Measurements from ENCODE around the gene PRM3.

PRM3 gene

DNA sequence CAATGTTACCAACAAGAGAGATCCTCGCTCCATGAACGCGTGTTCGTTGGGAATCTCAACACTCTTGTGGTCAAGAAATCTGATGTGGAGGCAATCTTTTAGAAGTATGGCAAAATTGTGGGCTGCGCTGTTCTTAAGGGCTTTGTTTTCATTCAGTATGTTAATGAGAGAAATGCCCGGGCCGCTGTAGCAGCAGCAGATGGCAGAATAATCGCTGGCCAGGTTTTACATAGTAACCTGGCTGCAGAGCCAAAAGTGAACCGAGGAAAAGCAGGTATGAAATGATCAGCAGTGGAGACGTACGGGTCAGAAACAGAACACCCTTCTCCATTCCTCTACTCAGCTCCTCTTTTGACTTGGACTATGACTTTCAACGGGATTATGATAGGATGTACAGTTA, 30.8 kb downstream of the PRM3 start:
- DNase-seq = no peak

GRCh38 chr16:11241480-11242204, 31.8 kb downstream of the PRM3 start:
- DNase-seq = no peak

- peak in 1 of 2 donors; percentile 56 for DNase-seq
Observed at GRCh38 chr16:11240636-11241473, 32.6 kb downstream of the PRM3 start.

DNA sequence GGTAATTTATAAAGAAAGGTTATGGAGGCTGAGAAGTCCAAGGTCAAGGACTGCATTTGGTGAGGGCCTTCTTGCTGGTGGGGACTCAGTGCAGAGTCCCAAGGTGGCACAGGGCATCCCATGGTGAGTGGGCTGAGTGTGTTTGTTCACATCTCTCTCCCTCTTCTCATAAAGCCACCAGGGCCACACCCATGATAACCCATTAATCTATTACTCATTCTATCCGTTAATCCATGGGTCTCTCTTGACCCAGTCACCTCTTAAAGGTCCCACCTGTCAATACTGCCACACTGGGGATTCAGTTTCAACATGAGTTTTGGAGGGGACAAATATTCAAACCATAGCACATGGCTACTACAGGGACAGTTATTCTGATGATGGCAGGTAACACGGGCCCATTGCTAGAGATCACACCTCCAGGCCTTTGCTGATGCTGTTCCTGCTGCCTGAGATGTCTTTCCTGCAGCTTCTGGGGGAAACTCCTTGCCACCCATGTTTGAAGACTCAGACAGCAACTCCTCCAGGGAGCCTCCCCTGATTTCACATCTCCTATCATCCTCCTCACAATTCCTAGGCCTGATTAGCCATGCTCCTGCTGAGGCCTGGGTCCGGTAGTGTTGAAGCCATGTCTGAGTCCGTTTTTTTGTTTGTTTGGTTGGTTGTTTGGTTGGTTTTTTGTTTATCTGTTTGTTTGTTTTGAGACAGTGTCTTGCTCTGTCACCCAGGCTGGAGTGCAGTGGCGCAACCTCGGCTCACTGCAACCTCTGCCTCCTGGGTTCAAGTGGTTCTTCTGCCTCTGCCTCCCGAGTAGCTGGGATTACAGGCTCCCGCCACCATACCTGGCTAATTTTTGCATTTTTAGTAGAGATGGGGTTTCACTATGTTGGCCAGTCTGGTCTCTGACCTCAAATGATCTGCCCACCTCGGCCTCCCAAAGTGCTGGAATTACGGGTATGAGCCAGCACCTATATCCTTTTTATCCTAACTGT, 33.5 kb downstream of the PRM3 start:
- DNase-seq = no peak

DNA sequence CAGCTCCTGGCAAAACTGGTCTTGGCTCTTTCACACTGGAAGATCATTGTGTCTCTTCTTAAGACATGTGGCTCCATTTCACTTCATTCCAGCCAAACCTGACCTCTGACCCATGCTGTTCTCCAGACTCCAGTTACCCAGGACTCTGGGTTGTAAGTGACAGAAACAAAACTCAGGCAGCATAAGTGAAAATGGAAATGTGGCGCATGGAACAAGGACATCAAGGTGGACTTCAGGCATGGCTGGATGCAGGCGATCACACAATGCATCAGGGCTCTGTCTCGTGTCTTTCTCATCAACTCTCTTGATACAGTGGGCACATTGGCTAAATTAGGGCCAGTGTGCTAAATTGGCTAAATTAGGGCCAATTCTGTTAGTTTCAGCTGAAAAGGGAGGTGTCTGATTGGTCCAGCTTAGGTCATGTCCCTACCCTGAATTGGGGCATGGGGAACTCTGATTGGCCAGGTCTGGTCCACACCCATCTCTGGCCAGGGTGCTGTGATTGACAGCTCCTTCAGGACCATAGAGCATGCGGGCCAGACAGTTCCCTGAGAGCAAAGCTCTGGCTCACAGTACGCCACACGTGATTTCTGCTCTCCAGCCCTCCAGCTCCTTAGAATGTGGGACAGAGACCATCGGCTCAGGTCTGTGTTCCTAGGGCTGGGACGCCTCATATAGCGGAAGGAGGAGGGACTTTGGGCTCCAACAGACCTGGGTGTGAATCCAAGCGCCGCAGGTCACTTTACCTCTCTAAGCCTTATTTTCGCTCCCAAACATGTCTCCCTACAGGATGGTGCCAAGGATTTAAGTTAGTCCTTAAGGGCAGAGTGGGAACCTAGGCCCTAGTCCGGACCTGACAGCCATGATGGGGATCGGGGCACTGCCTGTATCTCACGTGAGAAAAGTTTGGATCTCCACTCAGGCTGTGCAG, 34.9 kb downstream of the PRM3 start:
- DNase-seq = no peak

DNA sequence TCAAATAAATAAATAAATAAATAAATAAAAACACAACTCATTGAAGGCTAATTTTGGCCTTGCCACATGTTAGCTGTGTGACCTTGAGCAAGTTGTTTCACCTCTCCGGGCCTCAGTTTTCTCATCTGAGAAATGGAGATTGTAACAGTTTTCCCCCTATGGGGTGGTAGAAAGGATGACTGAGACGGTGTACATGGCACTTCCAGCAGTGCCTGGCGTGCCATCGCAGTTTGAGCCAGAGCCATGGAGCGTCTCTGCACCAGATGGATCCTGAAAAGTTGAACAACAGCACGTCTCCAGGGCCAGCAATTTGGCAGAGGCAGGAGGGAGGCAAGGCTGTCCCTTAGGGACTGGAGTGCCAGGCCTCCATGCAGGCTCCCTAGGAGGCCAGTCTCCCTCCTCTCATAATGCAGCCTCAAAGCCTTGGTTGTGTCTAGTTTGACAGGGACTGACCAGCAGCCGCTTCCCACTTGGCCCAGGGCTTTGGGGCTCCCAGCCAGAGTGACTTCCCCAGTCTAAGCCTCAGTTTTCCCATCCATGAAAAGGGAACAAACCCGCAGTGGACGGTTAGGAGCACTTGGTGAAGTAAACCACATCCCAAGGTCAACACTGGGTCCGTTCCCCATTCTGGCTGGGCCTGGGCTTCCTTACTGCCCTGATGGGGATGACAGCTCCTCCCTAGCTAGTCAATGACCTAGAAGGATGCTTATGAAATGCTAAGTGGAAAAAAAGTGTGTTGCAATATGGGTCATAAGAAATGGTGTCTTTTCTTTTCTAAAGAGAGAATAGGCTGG, 36.8 kb downstream of the PRM3 start:
- peak in 1 of 2 donors; percentile 12 for DNase-seq

DNA sequence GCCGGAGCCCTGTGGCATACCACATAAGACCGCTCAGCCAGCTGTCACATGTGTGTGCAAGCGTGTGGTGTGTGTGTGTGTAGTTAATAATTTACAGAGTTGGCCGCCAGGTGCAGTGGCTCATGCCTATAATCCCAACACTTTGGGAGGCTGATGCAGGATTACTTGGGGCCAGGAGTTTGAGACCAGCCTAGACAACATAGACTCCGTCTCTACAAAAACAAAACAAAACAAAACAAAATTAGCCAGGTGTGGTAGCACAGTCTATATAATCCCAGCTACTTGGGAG, 37.8 kb downstream of the PRM3 start:
- DNase-seq = no peak

GRCh38 chr16:11234884-11235702, 38.3 kb downstream of the PRM3 start:
- no peak for DNase-seq

DNA sequence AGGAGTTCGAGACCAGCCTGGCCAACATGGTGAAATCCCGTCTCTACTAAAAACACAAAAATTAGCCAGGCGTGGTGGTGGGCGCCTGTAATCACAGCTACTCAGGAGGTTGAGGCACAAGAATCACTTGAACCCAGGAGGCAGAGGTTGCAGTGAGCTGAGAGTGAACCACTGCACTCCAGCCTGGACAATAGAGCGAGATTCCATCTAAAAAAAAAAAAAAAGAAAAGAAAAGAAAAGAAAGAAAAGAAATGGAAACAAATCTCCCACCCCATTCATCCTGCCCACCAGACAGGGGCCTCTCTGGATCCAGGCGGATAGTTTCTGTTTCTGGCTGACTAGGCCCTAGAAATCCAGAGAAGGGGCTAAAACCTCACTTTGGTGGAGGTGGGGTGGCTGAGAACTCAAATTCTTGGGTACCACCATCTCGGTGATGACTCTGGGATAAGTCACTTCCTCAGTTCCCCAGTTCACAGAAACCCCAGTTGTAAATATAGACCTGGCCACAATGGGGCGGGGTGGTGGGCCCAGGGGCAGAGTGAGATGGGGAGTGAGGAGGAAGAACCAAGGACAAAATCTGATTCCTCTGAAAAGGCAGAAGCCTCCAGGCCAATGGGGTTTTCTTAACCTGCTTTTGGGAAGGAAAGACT, 39.6 kb downstream of the PRM3 start:
- DNase-seq = peak in 1 of 2 donors; percentile 62

DNA sequence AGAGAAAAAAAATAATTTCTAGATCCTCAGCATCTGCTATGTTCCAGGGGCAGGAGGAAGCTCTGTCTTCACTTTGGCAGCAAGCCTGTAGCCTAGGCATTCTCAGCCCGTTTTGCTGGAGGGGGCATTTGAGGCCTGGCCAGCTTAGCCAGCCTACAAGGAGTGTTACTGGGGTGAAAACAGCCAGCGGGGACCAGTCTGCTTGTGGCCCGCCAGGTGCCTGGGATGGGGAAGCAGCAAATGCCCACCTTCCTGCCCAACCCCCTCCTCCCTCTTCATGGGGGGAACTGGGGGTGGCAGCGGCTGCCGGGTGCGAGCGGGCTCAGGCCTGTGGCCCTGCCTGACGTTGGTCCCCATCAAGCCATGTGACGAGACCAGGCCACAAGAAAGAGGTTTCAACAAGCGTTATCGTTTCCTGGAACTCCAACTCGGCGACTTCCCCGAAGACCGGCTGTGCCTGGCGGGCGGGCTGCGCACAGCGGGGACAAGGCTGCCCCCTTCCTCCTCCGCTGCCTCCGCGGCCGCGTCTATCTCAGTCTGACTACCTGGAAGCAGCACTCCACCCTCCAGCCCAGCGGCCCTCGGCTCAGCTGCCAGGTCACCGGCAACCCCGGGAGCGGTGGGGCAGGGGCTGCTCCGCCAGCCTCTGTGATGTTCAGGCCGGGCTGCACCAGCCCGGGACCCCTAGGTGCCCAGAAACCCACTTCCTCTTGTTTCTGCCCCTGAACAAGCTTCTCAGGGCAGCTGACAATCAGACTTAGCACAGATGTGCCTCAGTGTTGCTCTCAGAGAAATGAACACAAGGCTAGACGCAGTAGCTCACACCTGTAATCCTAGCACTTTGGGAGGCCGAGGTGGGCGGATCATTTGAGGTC, 40.3 kb downstream of the PRM3 start:
- peak; percentile 39 to 47 for DNase-seq

DNA sequence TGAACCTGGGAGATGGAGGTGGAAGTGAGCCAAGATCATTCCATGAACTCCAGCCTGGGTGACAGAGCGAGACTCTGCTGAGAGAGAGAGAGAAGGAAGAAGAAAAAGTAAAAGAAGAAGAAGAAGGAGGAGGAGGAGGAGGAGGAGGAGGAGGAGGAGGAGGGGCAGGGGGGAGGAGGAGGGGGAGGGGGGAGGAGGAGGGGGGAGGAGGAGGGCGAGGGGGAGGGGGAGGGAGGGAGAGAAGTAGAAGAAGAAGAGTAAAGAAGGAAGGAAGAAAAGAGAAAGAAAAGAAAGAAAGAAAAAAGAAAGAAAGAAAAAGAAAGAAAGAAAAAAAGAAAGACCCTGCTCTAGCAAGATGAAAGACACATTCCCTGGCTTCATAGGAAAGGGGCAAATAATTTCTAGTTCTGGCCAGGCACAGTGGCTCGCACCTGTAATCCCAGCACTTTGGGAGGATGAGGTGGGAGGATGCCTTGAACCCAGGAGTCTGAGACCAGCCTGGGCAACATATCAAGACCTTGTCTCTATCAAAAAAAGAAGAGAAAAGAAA, 41.1 kb downstream of the PRM3 start:
- DNase-seq = no peak

DNA sequence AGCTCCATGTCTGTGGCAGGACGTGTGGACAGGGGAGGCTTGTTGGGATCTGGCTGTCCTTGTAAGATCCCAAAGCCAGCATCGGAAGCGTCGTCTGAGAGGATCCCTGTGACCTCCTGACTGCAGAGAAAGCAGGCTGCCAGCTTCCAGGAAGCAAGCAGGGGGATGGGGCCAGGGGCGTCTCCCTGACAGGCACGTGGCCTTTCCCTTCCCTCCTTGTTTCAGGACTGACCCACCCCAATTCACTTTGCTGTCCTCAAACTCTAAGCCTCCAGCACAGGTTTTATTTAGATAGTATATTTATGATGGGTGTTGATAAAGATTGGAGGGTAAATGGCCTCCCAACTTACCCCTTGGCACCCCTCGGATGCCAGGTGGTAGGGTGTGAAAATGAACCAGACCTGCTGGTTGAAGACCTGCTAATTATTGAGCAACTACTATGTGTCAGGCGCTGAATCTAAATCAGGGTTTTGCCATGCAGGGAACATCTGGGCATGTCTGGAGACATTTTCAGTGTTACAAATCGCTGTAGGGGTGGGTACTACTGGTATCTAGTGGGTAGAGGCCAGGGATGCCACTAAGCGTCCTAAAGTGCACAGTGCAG, 42.0 kb downstream of the PRM3 start:
- DNase-seq = no peak

DNA sequence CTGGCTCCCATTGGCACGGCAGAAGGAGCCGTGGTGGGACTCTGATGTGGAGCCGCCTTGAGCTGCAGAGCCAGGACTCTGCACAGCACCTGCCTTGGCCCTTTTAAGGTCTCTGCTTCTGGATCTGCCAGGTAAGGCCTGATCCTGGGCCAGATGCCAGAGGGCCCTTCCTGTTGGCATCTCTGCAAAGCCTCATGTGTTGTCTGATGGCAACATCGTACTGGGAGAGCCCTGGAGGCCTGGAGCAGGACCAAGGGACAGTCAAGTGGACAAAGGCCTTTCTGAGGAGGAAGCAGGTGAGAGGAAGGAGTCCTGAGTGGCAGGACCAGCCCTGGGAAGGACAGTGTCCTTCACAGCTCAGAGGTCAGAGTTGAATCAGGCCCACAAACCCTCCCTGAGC, 43.5 kb downstream of the PRM3 start:
- DNase-seq = no peak

DNA sequence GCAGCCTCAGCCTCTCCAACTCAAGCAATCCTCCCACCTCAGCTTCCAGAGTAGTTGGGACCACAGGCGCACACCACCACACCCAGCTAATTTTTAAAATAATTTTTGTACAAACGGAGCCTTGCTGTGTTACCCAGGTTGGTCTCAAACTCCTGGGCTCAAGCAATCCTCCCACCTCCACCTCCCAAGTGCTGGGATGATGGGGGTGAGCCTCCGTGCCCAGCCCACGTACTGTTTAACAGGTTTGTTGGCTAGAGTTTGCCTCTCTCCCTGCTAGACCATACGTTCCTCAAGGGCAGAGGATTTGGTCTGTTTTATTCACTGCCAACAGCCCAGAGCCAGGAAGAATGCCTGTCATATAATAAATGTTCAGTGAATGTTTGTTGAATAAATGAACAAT, 44.0 kb downstream of the PRM3 start:
- DNase-seq = no peak

DNA sequence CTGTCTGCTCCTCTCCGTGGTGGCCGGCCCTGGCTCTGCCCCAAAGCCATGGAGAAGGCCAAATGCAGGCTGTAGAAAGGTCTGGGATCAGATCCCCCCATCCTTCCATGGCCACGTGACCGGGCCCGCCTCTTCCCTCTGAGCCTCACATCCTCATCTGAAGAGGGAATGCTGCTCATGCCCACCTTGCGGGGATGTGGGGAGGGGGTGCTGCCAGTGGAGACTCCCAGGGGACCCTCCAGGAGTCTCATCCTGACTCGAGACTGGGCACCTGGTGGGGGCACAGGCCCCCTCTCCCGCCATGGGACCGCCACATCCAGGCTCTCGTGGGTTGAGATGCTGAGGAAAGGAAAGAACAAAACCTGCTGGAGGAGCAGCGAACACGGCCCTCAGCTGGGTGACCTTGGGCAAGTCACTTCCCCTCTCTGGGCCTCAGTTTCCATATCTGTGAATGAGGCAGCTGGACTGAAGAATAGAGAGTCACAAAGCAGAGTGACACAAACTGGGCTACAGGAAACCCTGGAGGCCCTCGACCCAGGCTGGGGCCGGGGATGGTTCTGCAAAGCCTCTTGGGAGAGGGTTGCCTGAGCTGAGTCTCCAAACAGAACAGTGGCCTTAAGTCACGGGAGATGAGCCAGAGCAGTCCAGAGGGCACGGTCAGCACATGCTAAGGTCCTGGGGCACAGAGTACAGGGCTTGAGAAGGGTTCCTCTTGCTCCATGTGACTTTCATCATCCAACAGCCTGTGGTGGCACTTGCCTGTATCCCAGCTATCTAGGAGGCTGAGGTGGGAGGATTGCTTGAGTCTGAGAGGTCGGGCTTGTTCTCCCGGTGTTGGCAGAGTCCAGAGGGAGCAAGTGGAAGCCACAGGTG, 47.5 kb downstream of the PRM3 start:
- DNase-seq = no peak

DNA sequence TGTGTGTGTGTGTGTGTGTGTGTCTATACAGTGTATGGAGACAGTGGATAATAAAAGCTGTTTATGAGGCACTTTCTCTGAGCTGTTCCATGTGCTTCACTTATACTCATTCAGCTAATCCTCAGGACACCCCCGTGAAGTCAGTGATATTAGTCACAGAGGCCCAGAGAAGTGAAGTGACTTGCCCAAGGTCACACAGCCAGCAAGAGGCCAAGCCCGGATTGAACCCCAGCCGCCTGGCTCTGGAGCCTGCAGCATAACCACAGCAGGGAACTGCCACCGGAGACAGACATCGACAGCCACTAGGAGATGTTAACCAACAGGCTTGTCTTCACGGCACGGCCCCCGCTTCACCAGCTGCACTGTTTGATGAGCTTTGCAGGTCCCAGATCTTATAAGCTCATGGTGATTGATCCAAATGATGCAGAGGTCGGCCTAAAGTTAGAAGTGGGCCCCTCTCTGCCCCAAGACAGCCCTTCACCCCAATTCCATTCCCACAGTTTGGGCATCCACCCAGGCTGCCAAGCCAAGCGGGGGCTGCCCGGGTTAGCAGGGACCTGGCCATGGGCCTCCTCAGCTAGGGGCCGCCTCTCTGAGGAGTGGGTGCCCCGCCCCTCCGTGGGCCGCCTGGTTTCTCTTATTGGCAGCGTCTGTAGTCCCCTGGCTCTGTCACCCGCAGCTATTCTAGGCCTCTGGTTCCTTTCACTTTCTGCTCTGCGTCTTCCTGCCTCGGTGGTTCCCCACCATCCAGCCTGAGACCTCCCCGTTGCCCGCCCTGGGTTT, 48.3 kb downstream of the PRM3 start:
- DNase-seq = peak in 1 of 2 donors; percentile 86
